IMR-90 (cell line): ENCODE results near the gene HSPA12A. TPM values are rescaled to one million over a fixed set of nuclear protein-coding genes. Genes with fewer than 3 reads are reported as not detected.

Experiments
- ATAC-seq: fragments of 200-7000 bp; cut with Tn5 transposase; 2 replicates; pipeline ENCODE4 v1.9.1; 2020; ENCODE audit warnings: low read depth, mild to moderate bottlenecking, moderate library complexity
- BruUV-seq: library from RNA; stranded (reverse); fragments of 400-500 nt; replicated peaks from 2 replicates; lab custom pipeline; 2021; lab: Mats Ljungman, UMichigan
- CTCF ChIA-PET: fragments of 300-600 bp; formaldehyde crosslinking; extraction: SDS; loops from one replicate; lab custom pipeline; 2021; ENCODE audit warnings: antibody characterized with exemption; lab: Yijun Ruan, JAX
- POLR2A ChIA-PET: fragments of 300-600 bp; sonication (Branson Sonifier 250); formaldehyde crosslinking; loops from one replicate; lab custom pipeline; 2022; ENCODE audit warnings: antibody characterized with exemption; ENCODE audit not compliant: unreplicated experiment; lab: Charles Lee
- DNase-seq: peaks from one replicate; pipeline ENCODE4 v3.0.0; 2013
- H2AFZ ChIP-seq: replicated peaks from 2 replicates; pipeline ENCODE3; 2013; ENCODE audit warnings: low read length, mild to moderate bottlenecking; ENCODE audit not compliant: poor library complexity
- H2AK5ac ChIP-seq: 2 replicates; pipeline ENCODE4 v1.6.1; 2013; ENCODE audit warnings: low read depth, low read length, inconsistent platforms
- H2AK9ac ChIP-seq: replicated peaks from 2 replicates; pipeline ENCODE3; 2013; ENCODE audit warnings: mild to moderate bottlenecking, low read depth, low read length, moderate library complexity; ENCODE audit not compliant: poor library complexity
- H2BK120ac ChIP-seq: 2 replicates; pipeline ENCODE4 v1.6.1; 2013; ENCODE audit warnings: low read depth, low read length, inconsistent platforms
- H2BK15ac ChIP-seq: 3 replicates; pipeline ENCODE4 v1.6.1; 2013; ENCODE audit warnings: low read depth, low read length, inconsistent platforms
- H2BK20ac ChIP-seq: 2 replicates; pipeline ENCODE4 v1.6.1; 2013; ENCODE audit warnings: low read depth, mild to moderate bottlenecking, inconsistent platforms, low read length, moderate library complexity
- H2BK5ac ChIP-seq: 2 replicates; pipeline ENCODE4 v1.6.1; 2013; ENCODE audit warnings: mild to moderate bottlenecking, low read depth, low read length, inconsistent platforms; ENCODE audit not compliant: poor library complexity, severe bottlenecking
- H3K14ac ChIP-seq: replicated peaks from 2 replicates; pipeline ENCODE4 v1.6.1; 2013; ENCODE audit warnings: low read depth, low read length, inconsistent platforms
- H3K18ac ChIP-seq: 2 replicates; pipeline ENCODE4 v1.6.1; 2013; ENCODE audit warnings: low read depth, low read length, control low read depth
- H3K23ac ChIP-seq: 2 replicates; pipeline ENCODE4 v1.6.1; 2013; ENCODE audit warnings: low read depth, low read length, inconsistent platforms
- H3K27ac ChIP-seq: 2 replicates; pipeline ENCODE4 v1.5.1; 2013; ENCODE audit warnings: mild to moderate bottlenecking, control low read depth, low read length; ENCODE audit not compliant: insufficient read depth
- H3K27me3 ChIP-seq: 2 replicates; pipeline ENCODE4 v1.6.1; 2013; ENCODE audit warnings: low read length; ENCODE audit not compliant: control insufficient read depth, insufficient read depth
- H3K36me3 ChIP-seq: 2 replicates; pipeline ENCODE4 v1.6.1; 2013; ENCODE audit warnings: low read length, mixed read lengths; ENCODE audit not compliant: control insufficient read depth, insufficient read depth
- H3K4ac ChIP-seq: 2 replicates; pipeline ENCODE4 v1.6.1; 2013; ENCODE audit warnings: low read depth, low read length, inconsistent platforms
- H3K4me1 ChIP-seq: 2 replicates; pipeline ENCODE4 v1.6.1; 2013; ENCODE audit warnings: low read length, mixed read lengths; ENCODE audit not compliant: control insufficient read depth, insufficient read depth
- H3K4me2 ChIP-seq: 2 replicates; pipeline ENCODE4 v1.6.1; 2013; ENCODE audit warnings: low read depth, mild to moderate bottlenecking, control low read depth, low read length, moderate library complexity
- H3K4me3 ChIP-seq: 2 replicates; pipeline ENCODE4 v1.5.1; 2013; ENCODE audit warnings: low read depth, mild to moderate bottlenecking, control low read depth, low read length, moderate library complexity; ENCODE audit not compliant: insufficient read depth
- H3K56ac ChIP-seq: 2 replicates; pipeline ENCODE4 v1.6.1; 2013; ENCODE audit warnings: low read length, inconsistent platforms; ENCODE audit not compliant: insufficient read depth; ENCODE audit errors: extremely low read depth
- H3K79me1 ChIP-seq, 2 experiments: 2 replicates each; pipeline ENCODE4 v1.6.1; 2013; ENCODE audit warnings: low read length in 2 of 2, inconsistent platforms in 1 of 2, low read depth in 1 of 2
- H3K9ac ChIP-seq: 2 replicates; pipeline ENCODE4 v1.6.1; 2013; ENCODE audit warnings: low read depth, low read length, control low read depth
- H3K9me1 ChIP-seq: 2 replicates; pipeline ENCODE4 v1.6.1; 2013; ENCODE audit warnings: low read length, inconsistent platforms; ENCODE audit not compliant: insufficient read depth
- H3K9me3 ChIP-seq: 2 replicates; pipeline ENCODE4 v1.6.1; 2013; ENCODE audit warnings: low read length; ENCODE audit not compliant: control insufficient read depth, insufficient read depth
- H4K20me1 ChIP-seq: 2 replicates; pipeline ENCODE4 v1.6.1; 2013; ENCODE audit warnings: low read length, inconsistent platforms; ENCODE audit not compliant: insufficient read depth
- H4K5ac ChIP-seq: 2 replicates; pipeline ENCODE4 v1.6.1; 2013; ENCODE audit warnings: mild to moderate bottlenecking, low read depth, low read length, control low read depth
- H4K8ac ChIP-seq, 2 experiments: 2 replicates each; pipeline ENCODE4 v1.6.1; 2013; ENCODE audit warnings: low read depth in 2 of 2, low read length in 2 of 2, control low read depth in 1 of 2, inconsistent platforms in 1 of 2
- H4K91ac ChIP-seq: 2 replicates; pipeline ENCODE4 v1.6.1; 2013; ENCODE audit warnings: low read depth, low read length, inconsistent platforms; ENCODE audit not compliant: insufficient read depth
- BHLHE40 ChIP-seq: fragments of 150-350 bp; IDR thresholded peaks from 2 replicates; pipeline ENCODE4 v1.6.1; 2016; ENCODE audit warnings: mild to moderate bottlenecking, low read depth, low read length
- WGBS, 2 experiments: methylation state at CpG; one replicate each; pipeline versions ENCODE4 v1.1.5 to v1.1.7; 2013; ENCODE audit warnings: missing lambda C conversion rate in 2 of 2; ENCODE audit not compliant: insufficient read length in 1 of 2; ENCODE audit errors: extremely low coverage in 2 of 2; 5-methylcytosine and 5-hydroxymethylcytosine counted together
- dilution Hi-C: fragments of 300-500 bp; cut with HindIII; formaldehyde crosslinking; loops from one replicate; pipeline ENCODE4 v1.14.3; 2018; ENCODE audit warnings: low sequenced_read_pairs; ENCODE audit not compliant: unreplicated experiment
- in situ Hi-C: fragments of 300-500 bp; cut with MboI; formaldehyde crosslinking; loops from 3 replicates; pipeline ENCODE4 v1.14.3; 2019; ENCODE audit warnings: low sequenced_read_pairs, inconsistent platforms, mixed read lengths
- intact Hi-C: fragments of 100-400 bp; cut with micrococcal nuclease; formaldehyde crosslinking; loops from 2 replicates; pipeline ENCODE4 v1.10.0; 2022
- polyA plus RNA-seq, 3 experiments: library from polyadenylated mRNA; depleted of rRNA; stranded (reverse); fragments of >200 nt; gene quantifications; 2 replicates each; pipeline ENCODE4 v1.2.3, GENCODE V29; 2012; ENCODE audit warnings: low replicate concordance in 1 of 3
- total RNA-seq: library from RNA; depleted of rRNA; stranded (reverse); fragments of >200 nt; gene quantifications from 2 replicates; pipeline ENCODE4 v1.2.3, GENCODE V29; 2012

Gene HSPA12A
- total and polyA plus RNA-seq, 2 of the 4 experiments (the other 2 are of a cell fraction), result 16.1 to 16.7 TPM

DNA sequence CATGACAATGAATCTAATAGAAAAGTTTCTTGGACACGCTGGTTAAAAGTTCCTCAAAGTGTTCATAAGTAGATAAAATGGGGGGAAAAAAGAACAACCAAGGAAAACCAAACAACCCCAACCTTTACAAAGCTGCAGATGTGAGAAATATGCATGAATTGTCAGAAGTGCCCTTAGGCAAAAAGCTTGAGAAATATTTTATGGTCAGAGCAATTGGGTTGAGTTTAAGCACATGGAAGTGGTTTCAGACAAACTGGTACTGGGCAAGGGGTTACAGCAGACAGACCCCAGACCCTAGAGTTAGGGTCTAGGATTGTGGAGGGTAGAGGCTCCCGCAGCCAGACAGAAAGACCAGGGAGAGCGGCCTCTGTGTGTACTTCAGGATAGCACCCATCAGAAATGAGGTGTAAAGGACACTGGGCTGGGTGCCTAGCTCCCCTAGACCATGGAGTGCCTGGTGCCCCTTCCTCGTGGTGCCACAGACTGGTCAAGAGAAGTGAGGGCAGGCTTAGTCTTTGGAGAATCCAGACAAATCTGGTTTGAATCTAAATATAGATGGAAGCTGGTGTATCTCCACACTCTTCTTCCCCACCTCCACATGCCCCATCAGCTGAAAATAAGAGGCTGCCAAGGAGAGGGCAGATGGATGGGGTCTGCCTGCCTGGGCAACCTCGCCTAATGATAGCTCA, 84.4 kb downstream of the HSPA12A start:
- Histone ChIP-seq H3K9me3 (no peaks in the 10 kb centered on the region), H3K23ac (no peak overlapping the region), H3K4ac (no peak overlapping the region), H3K18ac (no peak overlapping the region), H3K4me2 (no peak overlapping the region), H3K9me1 (no peaks in the 10 kb centered on the region), H4K8ac (no peak overlapping the region), H2AK5ac (no peak overlapping the region), H2BK120ac (no peak overlapping the region), H2AFZ (no peak overlapping the region), H2AK9ac (no peak overlapping the region), H3K14ac (no peak overlapping the region), H3K36me3 (no peaks in the 10 kb centered on the region), H3K79me1 (no peaks in the 10 kb centered on the region), H4K5ac (no peak overlapping the region), H2BK15ac (no peak overlapping the region), H3K4me3 (no peak overlapping the region), H2BK5ac (no peak overlapping the region), H3K9ac (no peak overlapping the region), H4K20me1 (no peaks in the 10 kb centered on the region), H3K4me1 (no peaks in the 10 kb centered on the region), H3K27me3 (peaks cover 2% of the 10 kb centered on the region; the same call in 1 of the 2 replicates), H3K56ac (no peak overlapping the region), H4K91ac (no peak overlapping the region), H3K27ac (no peak overlapping the region), H2BK20ac (no peak overlapping the region)
- no peak for DNase-seq
- no peak for TF ChIP-seq BHLHE40
- dilution Hi-C loops, result no loop called here
- WGBS, 2 experiments, result 70% methylated on average over 1 of the region's 5 CpGs; no CpG with 5 or more reads in 1 of the 2 experiments
- intact Hi-C loops, result no loop called here
- ATAC-seq, result no peak
- ChIA-PET CTCF (interaction anchor here (1.4 kb wide), 1 partner anchor 130 kb away, joined by 5 read pairs; no protein-coding TSS in a partner anchor), POLR2A (no interaction called here)
- in situ Hi-C loops, result no loop called here
- BruUV-seq, result no TSS peak
